Epidermal melanocyte (primary cell): ENCODE data around the gene DCDC2B.

Experiments
- DNase-seq: peaks from one replicate; pipeline ENCODE4 v3.0.0; 2011; ENCODE audit warnings: low spot score; ENCODE audit not compliant: insufficient read length

Gene DCDC2B

GRCh38 chr1:32195972-32196823 is 12.7 kb upstream of the DCDC2B start:
- DNase-seq, result no peak

DNA sequence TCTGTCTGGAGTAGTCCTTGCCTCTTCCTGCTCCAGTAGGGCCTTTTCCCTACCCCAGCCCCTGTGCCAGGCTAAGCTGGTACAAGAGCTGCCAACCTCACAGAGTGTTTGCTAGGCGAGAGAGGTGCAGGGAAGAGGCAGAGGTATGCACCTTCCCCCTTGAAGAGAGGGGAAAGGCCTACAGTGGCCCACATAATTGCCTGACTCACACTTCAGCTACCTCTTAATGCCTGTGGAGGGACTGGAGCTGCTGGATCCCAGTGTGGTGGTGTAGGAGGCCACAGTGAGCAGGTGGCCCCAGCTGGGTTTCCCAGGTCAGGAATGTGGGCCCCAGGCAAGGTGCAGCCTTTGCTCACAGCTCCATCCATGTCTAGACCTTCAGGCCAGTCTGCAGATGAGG is 11.8 kb upstream of the DCDC2B start:
- no peak for DNase-seq

- no peak for DNase-seq
Measured at GRCh38 chr1:32197837-32198236, 11.1 kb upstream of the DCDC2B start.

DNA sequence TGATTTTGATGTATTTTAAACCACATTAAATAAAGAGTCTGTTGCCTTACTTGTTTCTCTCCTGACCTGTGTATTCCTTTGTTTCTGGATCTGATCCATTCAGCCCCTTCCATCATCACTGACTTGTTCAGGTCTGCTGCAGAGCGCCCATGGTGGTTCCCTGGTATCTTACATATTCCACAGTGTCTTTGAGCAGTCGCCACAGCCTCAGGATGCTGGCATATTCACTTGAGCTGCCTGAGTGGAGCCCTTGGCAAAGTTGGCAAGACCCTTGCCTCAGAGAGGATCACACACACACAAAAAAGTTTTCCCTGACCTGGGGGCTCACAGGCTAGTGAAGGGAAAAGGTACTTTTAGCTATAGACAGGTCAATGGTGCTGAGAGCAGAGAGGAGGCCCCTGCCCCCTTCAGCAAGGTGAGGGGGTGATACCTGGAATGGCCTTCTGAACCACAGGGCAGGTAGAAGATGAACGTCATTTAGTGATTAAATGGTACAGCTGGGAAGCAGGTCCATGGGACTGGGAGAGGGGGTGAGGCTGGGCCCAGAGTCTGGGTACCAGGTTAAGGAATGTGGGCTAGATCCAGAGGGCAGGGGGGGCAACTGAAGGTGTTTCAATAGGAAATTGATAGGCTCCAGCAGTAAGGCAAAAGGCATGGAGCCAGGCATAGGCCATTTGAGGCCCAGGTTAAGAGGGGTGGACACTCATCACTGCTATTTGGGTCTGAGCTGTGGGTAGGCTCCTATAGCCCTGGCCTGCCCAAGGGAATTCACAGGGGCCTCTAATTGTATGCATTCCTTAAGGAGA is 10.4 kb upstream of the DCDC2B start:
- DNase-seq, result no peak

DNA sequence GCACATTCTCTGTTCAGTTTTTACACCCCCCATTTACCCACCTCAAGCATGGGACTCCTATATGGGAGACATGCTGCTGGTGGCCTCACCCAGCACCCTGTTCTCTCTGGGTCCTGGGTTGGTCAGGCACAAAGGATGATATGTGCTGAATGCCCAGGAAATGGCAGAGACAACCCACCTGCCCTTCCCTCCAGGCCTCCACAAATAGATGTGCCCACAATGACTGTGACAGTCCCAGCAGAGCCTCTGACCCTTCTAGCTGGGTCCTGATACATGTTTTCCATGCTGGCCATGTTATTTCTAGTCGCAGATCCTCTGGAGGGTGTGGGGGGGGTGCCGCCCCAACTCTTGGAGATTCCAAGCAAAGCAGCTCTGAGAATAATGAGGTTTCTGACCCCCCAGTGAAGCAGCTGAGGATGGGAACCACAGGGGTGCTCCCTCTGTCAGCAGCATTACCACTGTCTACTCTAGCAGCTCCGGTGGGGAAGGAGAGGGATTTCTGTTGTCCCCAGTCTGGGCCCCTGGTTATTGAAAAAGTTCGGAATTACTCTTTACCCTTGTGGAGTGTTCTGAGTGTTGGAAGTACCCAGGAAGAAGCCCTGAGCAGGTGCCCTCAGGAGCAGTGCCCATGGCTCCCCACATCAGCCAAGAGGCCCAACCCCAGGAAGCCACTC is 9.7 kb upstream of the DCDC2B start:
- no peak for DNase-seq

DNA sequence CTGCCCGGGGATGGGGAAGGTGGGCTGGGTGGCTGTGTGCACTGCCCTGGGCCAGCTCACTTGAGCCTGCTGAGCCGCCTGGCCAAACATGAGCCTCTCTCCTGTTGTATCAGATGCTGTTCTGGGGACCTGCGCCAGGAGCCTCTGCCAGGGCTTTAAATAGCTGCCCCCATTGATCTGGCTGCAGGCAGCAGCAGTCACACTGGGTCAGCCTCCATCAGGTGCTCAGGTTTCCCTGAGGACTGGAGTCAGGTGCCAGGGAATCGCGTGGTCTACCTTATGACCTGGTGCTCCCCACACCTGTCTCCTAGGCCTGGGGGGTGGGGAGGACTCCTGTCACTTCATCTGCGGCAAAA is 9.2 kb upstream of the DCDC2B start:
- no peak for DNase-seq

DNA sequence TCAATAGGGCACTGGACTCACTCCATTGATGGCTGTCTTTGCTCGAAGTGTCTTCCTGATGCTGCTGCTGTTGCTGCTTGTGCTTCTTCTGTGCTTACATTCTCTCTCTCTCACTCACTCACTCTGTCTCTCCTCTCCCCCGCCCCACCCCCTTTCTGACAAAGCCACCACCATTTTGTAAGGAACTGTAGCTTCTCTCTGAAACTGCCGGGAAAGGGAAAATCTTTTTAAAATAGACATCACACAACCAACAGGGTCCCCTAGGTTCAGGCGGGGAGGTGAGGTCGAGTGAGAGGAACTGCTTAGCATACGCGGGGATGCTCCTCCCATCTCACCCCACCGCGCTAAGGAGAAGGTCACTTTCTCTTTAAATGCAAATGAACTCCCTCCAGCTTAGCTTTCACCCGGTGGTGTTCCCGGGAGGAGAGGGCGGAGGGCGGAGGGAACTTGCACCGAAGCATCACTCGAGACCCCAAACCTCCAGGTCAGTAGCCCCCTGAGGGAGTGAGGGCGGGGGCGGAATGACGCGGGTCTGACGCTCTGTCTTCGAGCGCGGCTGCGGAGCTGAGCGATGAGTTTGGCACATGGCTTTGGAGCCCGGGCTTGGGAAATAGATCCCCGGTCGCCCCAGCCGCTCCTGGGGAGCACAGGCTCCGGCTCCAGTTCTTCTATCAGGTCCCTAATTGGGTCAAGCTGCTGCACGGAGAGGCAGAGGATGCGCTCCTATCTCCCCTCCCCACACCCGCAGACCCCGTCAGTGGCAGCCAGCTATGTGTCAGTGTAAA is 8.5 kb upstream of the DCDC2B start, which contains the start of gene CCDC28B:
CCDC28B (plus strand) TSS at position 370 of the 785 bp plus-strand sequence. CDS start 1,341 bp downstream, outside the sequence.
- peak; percentile 64 for DNase-seq

GRCh38 chr1:32201011-32201855 is 7.7 kb upstream of the DCDC2B start:
- no peak for DNase-seq

GRCh38 chr1:32204943-32205361 is 3.9 kb upstream of the DCDC2B start:
- DNase-seq, result no peak

- peak; percentile 80 for DNase-seq
Measured at GRCh38 chr1:32205401-32206370, 3.2 kb upstream of the DCDC2B start, which contains the start of gene IQCC. Gene IQCC (plus strand): TSS chr1:32205671. CDS start chr1:32205682, 11 bp downstream.

DNA sequence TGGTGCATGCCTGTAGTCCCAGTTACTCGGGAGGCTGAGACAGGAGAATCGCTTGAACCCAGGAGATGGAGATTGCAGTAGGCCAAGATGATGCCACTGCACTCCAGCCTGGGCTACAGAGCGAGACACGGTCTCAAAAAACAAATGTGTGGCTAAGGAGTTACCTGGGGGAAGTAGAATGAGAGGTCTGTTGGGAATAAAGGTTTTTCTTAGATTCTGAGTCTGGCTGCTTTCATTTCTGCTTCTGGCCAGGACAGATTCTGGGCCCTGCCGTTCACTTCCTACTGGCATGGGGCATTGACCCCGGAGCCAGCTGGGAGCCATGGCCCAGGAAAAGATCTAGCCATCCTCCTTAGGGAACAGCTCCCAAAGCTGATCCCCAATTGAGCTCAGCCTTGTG is 420 bp upstream of the DCDC2B start:
- no peak for DNase-seq

DNA sequence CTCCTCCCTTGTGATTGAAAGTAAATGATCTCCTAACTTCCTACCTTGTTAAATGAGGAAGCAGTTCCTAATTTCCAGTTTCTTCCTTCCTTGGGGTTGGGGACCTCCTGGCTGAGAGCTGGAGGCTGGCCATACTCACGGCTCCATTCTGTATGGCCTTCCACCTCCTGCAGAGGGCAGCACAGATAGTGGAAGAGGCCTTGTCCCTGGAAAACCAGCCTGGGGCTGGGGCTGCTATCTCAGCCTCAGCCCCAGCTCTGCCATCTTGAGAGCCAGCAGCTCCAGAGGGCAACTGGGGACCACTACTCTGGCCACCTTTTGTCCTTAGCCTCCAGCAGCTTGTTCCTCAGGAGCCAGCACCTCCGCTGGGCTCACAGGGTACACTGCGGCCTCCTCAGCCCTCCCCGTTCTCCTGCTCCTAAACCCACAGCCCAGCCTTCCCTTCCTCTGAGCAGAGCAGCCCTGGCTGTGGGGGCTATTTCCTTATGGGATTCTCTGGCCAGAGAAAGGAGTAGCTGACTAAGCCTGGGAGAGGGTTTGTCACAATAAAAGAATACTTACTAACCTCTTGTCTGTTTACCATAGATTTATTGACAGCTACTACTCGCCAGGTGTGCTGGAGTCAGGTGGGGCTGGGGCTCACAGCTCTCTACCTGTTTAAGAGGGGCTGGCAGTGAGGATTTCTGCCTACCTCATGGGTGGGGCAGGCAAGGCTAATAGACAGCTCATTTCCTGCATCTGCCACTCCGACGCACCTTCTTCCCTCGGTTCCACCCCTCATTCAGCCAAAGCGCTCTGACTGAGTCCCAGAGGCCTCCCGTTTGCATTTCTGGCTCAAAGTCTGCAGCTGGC is 7.0 kb downstream of the DCDC2B start:
- DNase-seq, result peak; percentile 53

DNA sequence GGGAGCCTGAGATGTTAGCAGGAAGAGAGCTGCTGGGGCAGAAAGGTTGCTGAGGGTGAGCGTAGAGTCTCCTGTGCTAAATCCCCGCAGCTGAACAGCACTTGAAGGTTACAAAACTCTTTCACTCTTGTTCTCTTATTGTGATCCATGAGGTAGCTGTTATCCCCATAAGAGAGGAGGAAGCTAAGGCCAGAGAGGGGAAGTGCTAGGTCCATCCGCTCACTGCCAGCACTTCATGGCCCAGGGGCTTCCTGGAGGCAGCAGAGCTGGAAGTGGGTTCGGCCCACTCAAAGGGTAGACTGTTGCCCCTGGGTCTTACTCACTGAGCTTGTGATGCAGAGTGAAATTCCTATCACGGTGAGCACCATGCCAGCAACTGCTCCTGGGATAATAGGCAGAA is 7.7 kb downstream of the DCDC2B start:
- DNase-seq, result no peak

DNA sequence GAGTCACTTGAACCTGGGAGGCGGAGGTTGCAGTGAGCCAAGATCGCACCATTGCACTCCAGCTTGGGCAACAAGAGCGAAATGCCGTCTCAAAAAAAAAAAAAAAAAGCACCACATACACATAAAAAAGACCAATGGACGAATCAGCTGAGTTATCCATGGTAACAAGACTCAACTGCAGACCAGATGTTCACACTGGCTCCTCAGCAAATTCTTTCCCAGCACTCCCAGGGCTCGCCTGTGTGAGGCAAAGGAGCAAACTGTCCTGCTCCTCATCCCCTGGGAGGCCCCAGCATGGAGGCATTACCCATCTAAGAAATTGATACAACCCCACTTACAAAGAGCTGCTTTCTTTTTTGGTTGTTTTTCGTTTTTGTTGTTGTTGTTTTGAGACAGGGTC is 10.1 kb downstream of the DCDC2B start:
- DNase-seq, result peak; percentile 51

- no peak for DNase-seq
Measured at GRCh38 chr1:32220746-32221580, 12.1 kb downstream of the DCDC2B start.

- DNase-seq, result no peak
Measured at GRCh38 chr1:32221581-32221979, 12.7 kb downstream of the DCDC2B start.
